Osteoblast (primary cell): Measurements from ENCODE around the gene ETAA1. TPM values are rescaled to one million over a fixed set of nuclear protein-coding genes. Genes with fewer than 3 reads are reported as not detected.
A peak's percentile ranks its signal among the peaks of the same experiment; 100 is the strongest.

Source experiments
- DNase-seq: peaks from one replicate; pipeline ENCODE4 v3.0.0; 2011; ENCODE audit warnings: low spot score, mixed read lengths; ENCODE audit not compliant: insufficient read length; ENCODE audit errors: missing footprints
- H2AFZ ChIP-seq: 2 replicates; pipeline ENCODE4 v1.6.0; 2011; ENCODE audit warnings: mild to moderate bottlenecking, low read length
- H3K27ac ChIP-seq: 2 replicates; pipeline ENCODE4 v1.5.1; 2011; ENCODE audit warnings: mild to moderate bottlenecking, low read depth, low read length, moderate library complexity
- H3K27me3 ChIP-seq: 2 replicates; pipeline ENCODE4 v1.6.0; 2012; ENCODE audit warnings: mild to moderate bottlenecking, control low read depth, inconsistent platforms, low read length, moderate library complexity; ENCODE audit not compliant: insufficient read depth
- H3K36me3 ChIP-seq: 2 replicates; pipeline ENCODE4 v1.5.1; 2011; ENCODE audit warnings: mild to moderate bottlenecking, low read length, control low read depth, moderate library complexity; ENCODE audit not compliant: insufficient read depth
- H3K4me1 ChIP-seq: 2 replicates; pipeline ENCODE4 v1.5.1; 2011; ENCODE audit warnings: mild to moderate bottlenecking, low read length, control low read depth, moderate library complexity; ENCODE audit not compliant: insufficient read depth
- H3K4me2 ChIP-seq: 2 replicates; pipeline ENCODE4 v1.6.0; 2011; ENCODE audit warnings: mild to moderate bottlenecking, low read length; ENCODE audit not compliant: insufficient read depth
- H3K4me3 ChIP-seq: fragments of 200-600 bp; sonication (generic); 3 replicates; pipeline ENCODE4 v1.5.1; 2012; ENCODE audit warnings: mild to moderate bottlenecking, low read length, inconsistent platforms; ENCODE audit not compliant: insufficient read depth
- H3K79me2 ChIP-seq: 2 replicates; pipeline ENCODE4 v1.6.0; 2012; ENCODE audit warnings: mild to moderate bottlenecking, low read length, control low read depth, inconsistent platforms; ENCODE audit not compliant: insufficient read depth
- H3K9me3 ChIP-seq: 2 replicates; pipeline ENCODE4 v1.5.1; 2011; ENCODE audit warnings: low read depth, low read length, control low read depth
- H4K20me1 ChIP-seq: 2 replicates; pipeline ENCODE4 v1.6.0; 2012; ENCODE audit warnings: mild to moderate bottlenecking, low read length, control low read depth; ENCODE audit not compliant: insufficient read depth
- total RNA-seq: library from RNA; depleted of rRNA; stranded (reverse); fragments of >200 nt; gene quantifications from 2 replicates; pipeline ENCODE4 v1.2.3, GENCODE V29; 2012
- TF ChIP-seq, protein P1 (sequence below): IDR thresholded peaks from 2 replicates; pipeline ENCODE4 v1.5.1; 2011; ENCODE audit warnings: mild to moderate bottlenecking, low read depth, low read length, moderate library complexity; ENCODE audit errors: extremely low read depth

Gene ETAA1
- total RNA-seq, 1 donor: 20.6 TPM

DNA sequence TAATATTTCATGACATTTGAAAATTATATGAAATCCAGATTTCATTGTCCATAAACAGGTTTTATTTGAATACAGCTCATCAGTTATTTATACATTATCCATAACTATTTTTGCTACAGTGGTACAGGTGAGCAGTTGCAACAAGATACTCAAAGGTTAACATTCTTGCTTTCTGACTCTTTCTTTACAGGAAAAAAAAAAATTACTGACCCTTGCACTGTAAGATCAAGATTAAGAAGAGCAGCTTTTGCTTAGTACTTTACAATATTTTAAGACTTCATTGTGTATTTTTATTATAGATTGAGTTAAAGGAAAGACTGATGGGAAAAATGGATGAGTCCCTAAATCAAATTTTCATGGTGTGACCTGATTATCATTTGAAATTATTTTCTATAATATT, 11.2 kb downstream of the ETAA1 start:
- no peaks in the 10 kb centered on the region for H3K4me1 ChIP-seq
- H3K9me3 ChIP-seq: no peaks in the 10 kb centered on the region
- peaks cover 40% of the 10 kb centered on the region for H3K36me3 ChIP-seq
- TF ChIP-seq, protein P1, sequence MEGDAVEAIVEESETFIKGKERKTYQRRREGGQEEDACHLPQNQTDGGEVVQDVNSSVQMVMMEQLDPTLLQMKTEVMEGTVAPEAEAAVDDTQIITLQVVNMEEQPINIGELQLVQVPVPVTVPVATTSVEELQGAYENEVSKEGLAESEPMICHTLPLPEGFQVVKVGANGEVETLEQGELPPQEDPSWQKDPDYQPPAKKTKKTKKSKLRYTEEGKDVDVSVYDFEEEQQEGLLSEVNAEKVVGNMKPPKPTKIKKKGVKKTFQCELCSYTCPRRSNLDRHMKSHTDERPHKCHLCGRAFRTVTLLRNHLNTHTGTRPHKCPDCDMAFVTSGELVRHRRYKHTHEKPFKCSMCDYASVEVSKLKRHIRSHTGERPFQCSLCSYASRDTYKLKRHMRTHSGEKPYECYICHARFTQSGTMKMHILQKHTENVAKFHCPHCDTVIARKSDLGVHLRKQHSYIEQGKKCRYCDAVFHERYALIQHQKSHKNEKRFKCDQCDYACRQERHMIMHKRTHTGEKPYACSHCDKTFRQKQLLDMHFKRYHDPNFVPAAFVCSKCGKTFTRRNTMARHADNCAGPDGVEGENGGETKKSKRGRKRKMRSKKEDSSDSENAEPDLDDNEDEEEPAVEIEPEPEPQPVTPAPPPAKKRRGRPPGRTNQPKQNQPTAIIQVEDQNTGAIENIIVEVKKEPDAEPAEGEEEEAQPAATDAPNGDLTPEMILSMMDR: no peak
- H2AFZ ChIP-seq: no peak overlapping the region
- H3K27me3 ChIP-seq: no peaks in the 10 kb centered on the region
- H4K20me1 ChIP-seq: no peaks in the 10 kb centered on the region
- H3K27ac ChIP-seq: no peak overlapping the region
- no peak for DNase-seq
- H3K4me2 ChIP-seq: no peak overlapping the region
- H3K4me3 ChIP-seq: no peak overlapping the region
- H3K79me2 ChIP-seq: peaks cover 20% of the 10 kb centered on the region

DNA sequence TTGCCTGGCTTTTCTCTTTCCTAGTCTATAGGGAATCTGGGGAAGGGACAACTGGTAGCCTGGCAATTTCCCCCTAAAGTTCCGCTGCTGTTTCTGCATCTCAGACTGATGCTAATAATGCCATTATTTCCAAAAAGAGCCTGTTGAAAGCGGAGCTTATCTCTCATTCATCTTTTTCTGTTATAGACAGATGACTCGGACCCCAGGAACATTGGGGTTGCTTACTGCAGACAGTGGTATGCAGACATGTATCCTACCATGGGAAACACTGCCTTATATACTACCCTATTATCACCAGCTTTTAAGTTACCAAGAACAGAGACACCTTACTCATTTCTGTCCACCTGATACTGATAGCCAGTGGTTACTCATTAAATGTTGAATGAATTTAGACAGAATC, 15.3 kb downstream of the ETAA1 start:
- H3K27ac ChIP-seq: no peak overlapping the region
- no peaks in the 10 kb centered on the region for H4K20me1 ChIP-seq
- H3K9me3 ChIP-seq: no peaks in the 10 kb centered on the region
- H3K4me3 ChIP-seq: no peak overlapping the region
- H2AFZ ChIP-seq: no peak overlapping the region
- no peak overlapping the region for H3K4me2 ChIP-seq
- H3K79me2 ChIP-seq: no peaks in the 10 kb centered on the region
- H3K27me3 ChIP-seq: no peaks in the 10 kb centered on the region
- no peaks in the 10 kb centered on the region for H3K4me1 ChIP-seq
- no peak for DNase-seq
- TF ChIP-seq, protein P1: no peak
- peaks cover 21% of the 10 kb centered on the region for H3K36me3 ChIP-seq

DNA sequence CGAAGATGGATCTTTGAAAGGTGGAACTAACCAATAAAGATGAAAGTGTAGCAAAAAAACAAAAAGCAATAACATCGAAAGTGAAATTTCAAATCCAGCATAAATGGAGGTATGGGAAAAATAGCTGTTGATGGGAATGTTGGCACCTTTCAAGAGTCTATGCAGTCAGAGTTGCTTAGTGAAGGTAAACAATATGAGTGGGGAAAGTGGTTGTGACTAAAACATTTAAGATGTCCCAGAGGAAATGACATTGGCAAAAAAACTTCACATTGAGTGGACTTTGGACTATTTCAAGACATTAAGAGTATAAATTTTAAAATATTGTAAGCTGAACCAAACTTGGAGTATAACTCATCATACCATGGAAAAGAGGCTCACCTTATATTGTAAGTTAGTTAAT, 17.7 kb downstream of the ETAA1 start:
- Histone ChIP-seq H4K20me1 (no peaks in the 10 kb centered on the region), H3K4me1 (no peaks in the 10 kb centered on the region), H3K4me2 (peak overlapping the region; percentile 13), H3K4me3 (peak overlapping the region; percentile 7), H3K9me3 (no peaks in the 10 kb centered on the region), H3K27ac (no peak overlapping the region), H3K79me2 (no peaks in the 10 kb centered on the region), H3K36me3 (peaks cover 13% of the 10 kb centered on the region), H2AFZ (no peak overlapping the region), H3K27me3 (no peaks in the 10 kb centered on the region)
- no peak for DNase-seq
- TF ChIP-seq, protein P1: no peak

DNA sequence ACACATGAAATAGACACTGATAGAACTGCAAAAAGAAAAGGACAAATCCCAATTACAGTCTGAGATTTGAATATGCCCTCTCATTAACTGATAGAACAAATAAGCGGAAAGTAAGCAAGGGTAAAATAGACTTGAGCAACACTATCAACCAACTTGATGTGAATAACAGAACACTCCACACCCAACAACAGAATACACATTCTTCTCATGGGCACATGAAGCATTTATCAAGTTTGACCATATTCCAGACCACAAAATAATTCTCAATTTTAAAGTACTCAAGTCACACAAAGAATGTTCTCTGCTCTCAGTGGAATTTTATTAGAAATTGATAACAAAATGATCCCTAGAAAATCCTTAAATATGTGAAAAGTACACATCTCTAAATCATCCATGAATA, 19.0 kb downstream of the ETAA1 start:
- no peak overlapping the region for H3K4me3 ChIP-seq
- H3K4me2 ChIP-seq: no peak overlapping the region

More for the DNA sequence above, 19.0 kb downstream of the ETAA1 start:
- Histone ChIP-seq H3K79me2 (no peaks in the 10 kb centered on the region), H3K27me3 (no peaks in the 10 kb centered on the region), H3K9me3 (no peaks in the 10 kb centered on the region), H3K4me1 (no peaks in the 10 kb centered on the region), H3K36me3 (peaks cover 4% of the 10 kb centered on the region), H3K27ac (no peak overlapping the region), H4K20me1 (no peaks in the 10 kb centered on the region), H2AFZ (no peak overlapping the region)
- no peak for DNase-seq
- TF ChIP-seq, protein P1: no peak
